ENCODE data around the gene ACVRL1.

The ACVRL1 gene

DNA sequence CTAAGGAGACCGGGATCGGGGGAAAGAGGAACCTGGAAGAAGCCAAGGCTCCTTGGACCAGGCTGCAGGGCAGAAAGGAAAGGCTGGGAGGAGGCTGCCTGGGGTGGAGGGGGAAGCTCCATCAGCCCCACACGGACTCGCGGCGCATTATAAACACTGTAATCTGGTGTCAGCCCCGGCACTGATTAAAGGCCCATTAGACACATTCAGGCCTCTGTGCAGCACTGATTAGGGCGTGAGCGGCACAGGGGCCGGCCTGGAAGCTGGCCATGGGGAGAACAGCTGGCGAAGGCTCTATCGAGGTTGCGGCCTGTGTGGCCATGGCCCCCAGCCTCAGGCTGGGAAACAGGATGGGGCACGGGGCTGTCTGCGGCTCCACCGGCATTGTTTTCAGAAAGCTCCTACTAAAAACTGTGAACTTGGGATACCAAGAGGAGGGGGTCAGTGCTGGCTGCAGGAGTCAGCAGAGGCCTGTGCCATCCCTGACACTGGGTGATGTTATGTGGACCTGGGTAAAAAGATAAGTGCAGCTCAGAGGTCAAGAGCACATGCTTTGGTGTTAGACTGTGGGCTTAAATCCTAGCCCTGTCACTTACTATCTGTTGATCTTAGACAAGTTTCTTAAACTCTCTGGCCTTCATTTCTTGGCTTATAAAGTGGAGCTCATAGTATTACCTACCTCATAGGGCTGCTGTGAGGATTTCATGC is 10.6 kb downstream of the ACVRL1 start:
- DNase-seq, result no peak

DNA sequence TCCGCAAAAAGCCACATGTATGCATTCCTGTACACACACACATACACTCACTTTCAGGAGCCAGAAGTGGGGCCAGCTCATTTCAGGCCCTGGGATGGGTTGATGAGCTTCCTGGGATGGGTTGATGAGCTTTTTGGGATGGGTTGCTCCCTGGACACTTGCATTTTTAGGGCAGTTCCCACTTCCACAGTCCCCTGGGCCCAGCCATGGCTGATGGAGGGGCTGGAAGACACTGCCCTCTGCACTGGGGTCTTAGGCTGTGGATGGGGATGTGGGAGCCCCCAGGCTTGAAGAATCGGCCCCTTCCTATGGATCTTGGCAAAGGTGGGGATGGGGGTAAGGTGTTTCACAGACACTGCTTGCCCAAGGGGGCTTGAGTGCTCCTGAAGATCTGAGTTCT is 12.7 kb downstream of the ACVRL1 start:
- no peak for DNase-seq

DNA sequence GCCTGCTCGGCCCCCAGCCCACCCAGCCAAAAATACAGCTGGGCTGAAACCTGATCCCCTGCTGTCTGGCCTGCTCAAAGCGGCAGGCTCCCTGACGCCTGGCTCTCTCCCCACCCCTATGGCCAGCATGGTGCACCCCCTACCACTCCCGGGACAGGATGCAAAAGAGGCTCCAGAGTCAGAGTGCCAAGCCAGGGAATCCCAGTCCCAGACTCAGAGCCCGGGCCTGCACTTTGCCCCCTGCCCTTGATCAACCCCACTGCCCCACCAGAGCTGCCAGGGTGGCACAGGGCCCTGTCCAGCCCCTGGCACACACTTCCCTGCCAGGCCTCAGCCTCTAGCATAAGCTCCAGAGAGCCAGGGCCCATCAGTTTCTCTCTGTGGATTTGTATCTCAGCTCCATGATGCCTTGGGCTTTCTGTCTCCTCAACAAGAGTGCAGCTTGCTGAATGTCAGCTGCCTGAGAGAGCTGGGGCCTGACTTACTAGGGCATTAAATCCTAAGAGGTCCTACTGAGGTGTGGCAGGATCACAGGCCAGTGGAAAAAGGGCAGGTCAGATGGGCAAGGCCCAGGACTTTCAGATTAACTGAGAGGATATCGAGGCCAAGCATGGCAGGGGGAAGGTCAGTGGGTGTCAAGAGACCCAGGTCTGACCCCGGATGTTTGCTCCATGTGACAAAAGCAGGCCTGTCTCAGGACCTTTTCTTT is 13.9 kb downstream of the ACVRL1 start:
- DNase-seq, result no peak

DNA sequence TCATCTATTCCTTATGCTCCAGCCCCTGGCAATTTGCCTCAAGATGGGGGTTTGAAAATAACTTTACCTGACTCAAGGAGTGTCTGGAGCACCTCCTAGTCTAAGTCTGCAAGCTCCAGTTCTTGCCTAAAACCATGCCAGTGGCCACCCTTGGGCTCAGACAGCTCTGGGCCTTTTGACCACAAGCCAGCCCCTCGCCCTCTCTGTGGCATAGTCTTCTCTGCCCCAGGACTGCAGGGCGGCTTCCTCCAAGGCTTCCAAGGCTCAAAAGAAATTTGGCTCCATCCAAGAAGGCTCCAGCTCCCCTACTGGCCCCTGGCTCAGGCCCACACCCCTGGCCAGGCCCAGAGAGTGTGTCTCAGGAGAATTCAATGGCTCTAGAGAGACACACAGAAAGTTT is 14.8 kb downstream of the ACVRL1 start:
- no peak for DNase-seq

GRCh38 chr12:51922762-51923505 is 15.6 kb downstream of the ACVRL1 start:
- no peak for DNase-seq

- DNase-seq, result no peak
Measured at GRCh38 chr12:51923506-51924365, 16.4 kb downstream of the ACVRL1 start.

DNA sequence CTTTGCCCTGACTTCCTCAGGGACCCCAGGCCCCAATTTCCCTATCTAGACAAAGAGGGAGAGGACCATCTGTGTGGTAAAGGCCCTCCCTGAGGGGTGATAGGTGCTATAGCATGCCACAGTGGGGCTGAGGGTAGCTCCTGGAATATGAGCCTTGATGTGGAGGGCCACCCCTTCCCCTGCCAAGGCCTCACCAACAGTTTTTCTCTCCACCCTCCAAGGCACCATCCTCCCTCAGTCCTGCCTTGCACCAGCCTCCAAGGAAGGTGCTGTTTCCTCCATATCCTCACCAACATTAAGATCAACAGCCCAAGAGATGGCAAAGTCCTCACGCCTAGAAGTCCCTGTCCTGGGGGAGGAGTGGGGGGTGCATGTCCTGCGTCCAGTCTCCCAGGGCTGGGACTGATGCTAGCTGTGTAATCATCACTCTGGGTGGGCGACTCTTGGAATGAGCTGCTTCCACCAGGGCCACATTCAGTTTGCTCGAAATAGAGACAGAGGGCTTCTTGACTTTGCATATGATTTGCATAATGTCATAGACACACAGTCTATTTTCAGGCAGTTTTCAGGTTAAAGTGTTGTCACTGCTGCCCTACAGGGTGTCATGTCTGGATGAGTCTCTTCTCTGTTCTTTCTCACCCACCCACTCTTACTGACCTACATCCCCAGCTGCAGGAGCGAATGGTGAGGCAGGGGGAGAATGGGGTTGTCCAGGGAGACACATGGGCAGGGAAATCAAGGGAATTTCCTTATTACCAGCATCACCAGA is 17.4 kb downstream of the ACVRL1 start:
- DNase-seq, result no peak

- no peak for DNase-seq
Measured at GRCh38 chr12:51925346-51926063, 18.2 kb downstream of the ACVRL1 start.

- DNase-seq, result no peak
Measured at GRCh38 chr12:51926064-51926632, 18.8 kb downstream of the ACVRL1 start.

DNA sequence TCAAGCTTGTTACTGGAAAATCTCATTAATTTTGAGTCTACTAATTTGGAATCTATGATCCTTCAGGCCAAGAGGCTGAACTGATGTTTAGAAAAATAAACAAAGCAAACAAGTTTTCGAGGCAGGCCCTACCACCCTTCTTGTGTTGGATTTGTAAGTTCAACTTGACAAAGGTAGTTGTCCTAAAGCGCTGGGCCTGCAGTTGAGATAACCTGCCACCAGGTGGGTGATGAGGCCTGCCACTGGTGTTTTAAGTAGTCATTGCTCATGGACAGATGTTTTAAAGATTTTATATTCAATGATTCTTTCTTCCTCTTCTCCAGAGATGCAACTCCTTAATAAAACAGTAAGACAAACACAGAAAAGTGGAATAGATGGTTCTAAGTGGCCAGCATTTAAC is 19.4 kb downstream of the ACVRL1 start:
- no peak for DNase-seq

- DNase-seq, result no peak
Measured at GRCh38 chr12:51932218-51933076, 25.1 kb downstream of the ACVRL1 start.

- no peak for DNase-seq
Measured at GRCh38 chr12:51934080-51934479, 26.8 kb downstream of the ACVRL1 start.

GRCh38 chr12:51937926-51938325 is 30.6 kb downstream of the ACVRL1 start:
- no peak for DNase-seq

DNA sequence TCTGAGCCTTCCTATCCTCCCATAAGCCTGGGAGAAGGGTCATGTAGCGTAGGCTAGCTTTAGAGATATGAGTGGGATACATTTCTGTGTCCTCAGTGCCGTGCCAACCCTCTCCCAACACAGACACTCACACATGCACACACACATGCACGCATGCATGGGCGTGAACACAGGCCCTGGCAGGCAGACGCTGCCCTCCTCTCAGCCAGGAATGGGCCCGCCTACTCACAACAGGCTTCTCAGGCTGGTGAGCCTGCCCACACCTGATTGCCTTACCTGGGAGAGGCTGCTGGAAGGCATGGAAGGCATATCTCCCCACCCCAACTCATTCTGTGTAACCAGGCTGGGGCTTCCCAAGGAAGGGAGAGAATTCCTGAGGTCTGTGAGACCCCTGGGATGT is 31.4 kb downstream of the ACVRL1 start:
- DNase-seq, result no peak

DNA sequence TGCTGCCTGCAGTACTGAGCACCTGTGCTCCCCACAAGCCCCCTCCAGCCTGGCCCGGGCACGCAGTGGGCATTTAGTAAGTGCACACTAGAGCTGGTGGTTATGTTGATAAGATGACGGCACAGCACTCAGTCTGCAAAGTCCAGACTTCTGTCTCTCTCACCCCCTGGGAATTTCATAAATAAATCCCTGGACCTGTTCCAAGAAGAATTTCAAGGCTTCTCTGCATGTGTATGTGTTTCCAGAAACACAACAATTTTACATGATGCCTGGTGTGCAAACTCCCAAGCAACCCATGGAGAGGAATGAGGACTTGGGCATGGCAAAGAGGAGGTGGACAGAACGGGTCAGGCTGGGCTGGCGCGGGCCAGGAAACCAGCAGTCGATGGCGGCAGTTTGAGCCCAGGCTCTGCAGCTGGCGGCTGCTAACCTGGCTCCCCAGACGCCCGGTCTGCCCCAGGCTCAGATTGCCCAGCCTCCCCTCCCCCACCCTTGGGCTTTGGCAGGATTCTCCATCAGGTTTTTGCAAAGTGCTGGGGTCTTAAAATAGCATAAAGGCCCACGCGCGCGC is 33.8 kb downstream of the ACVRL1 start:
- no peak for DNase-seq

GRCh38 chr12:51941604-51942003 is 34.3 kb downstream of the ACVRL1 start:
- no peak for DNase-seq

DNA sequence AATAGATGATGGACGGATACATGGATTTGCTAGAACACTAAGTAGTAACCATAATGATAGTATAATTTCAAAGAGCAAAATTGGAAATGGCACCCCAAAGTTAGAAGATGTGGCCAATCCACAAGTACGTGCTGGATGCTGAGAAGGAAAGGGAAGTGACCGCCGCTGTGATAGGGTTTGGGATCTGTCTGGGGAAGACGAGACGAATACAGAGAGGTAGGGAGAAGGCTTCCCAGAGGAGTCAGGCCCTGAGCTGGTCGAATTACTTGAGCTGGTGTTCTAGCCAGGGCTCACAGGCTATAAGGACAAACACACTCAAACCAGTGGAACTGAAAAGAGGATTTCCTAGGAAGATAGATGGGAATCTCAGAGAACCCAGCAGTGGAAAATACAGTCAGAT is 34.8 kb downstream of the ACVRL1 start:
- no peak for DNase-seq

- no peak for DNase-seq
Measured at GRCh38 chr12:51942501-51943000, 35.2 kb downstream of the ACVRL1 start.

GRCh38 chr12:51943346-51943745 is 36.0 kb downstream of the ACVRL1 start:
- DNase-seq, result no peak
